Measurements from ENCODE around the gene DNM3.

The DNM3 gene

GRCh38 chr1:171973421-171973820 is 132.1 kb downstream of the DNM3 start:
- no peak for DNase-seq (ENCODE audit: low spot score)

- no peak for DNase-seq (ENCODE audit: low spot score)
Observed at GRCh38 chr1:171981303-171981702, 140.0 kb downstream of the DNM3 start.

GRCh38 chr1:171983584-171983983 is 142.3 kb downstream of the DNM3 start:
- DNase-seq (ENCODE audit: low spot score) = no peak

GRCh38 chr1:171984262-171984661 is 143.0 kb downstream of the DNM3 start:
- no peak for DNase-seq (ENCODE audit: low spot score)

- peak; percentile 59 for DNase-seq (ENCODE audit: low spot score)
Observed at GRCh38 chr1:171984850-171985485, 143.7 kb downstream of the DNM3 start.

- DNase-seq (ENCODE audit: low spot score) = no peak
Observed at GRCh38 chr1:171985639-171986038, 144.3 kb downstream of the DNM3 start.

- DNase-seq (ENCODE audit: low spot score) = no peak
Observed at GRCh38 chr1:171988243-171988885, 147.1 kb downstream of the DNM3 start.

GRCh38 chr1:171990371-171990770 is 149.1 kb downstream of the DNM3 start:
- no peak for DNase-seq (ENCODE audit: low spot score)

GRCh38 chr1:171994293-171994692 is 153.0 kb downstream of the DNM3 start:
- no peak for DNase-seq (ENCODE audit: low spot score)

GRCh38 chr1:171995573-171995972 is 154.3 kb downstream of the DNM3 start:
- DNase-seq (ENCODE audit: low spot score) = no peak

- DNase-seq (ENCODE audit: low spot score) = no peak
Observed at GRCh38 chr1:171997936-171998335, 156.6 kb downstream of the DNM3 start.

GRCh38 chr1:171998711-171999110 is 157.4 kb downstream of the DNM3 start:
- DNase-seq (ENCODE audit: low spot score) = no peak

- no peak for DNase-seq (ENCODE audit: low spot score)
Observed at GRCh38 chr1:171999756-172000155, 158.5 kb downstream of the DNM3 start.

- no peak for DNase-seq (ENCODE audit: low spot score)
Observed at GRCh38 chr1:172001288-172001687, 160.0 kb downstream of the DNM3 start.

GRCh38 chr1:172002725-172003345 is 161.5 kb downstream of the DNM3 start:
- peak; percentile 60 for DNase-seq (ENCODE audit: low spot score)

GRCh38 chr1:172003766-172004530 is 162.7 kb downstream of the DNM3 start:
- DNase-seq (ENCODE audit: low spot score) = no peak

- no peak for DNase-seq (ENCODE audit: low spot score)
Observed at GRCh38 chr1:172004671-172005070, 163.4 kb downstream of the DNM3 start.

GRCh38 chr1:172005856-172006255 is 164.6 kb downstream of the DNM3 start:
- DNase-seq (ENCODE audit: low spot score) = no peak

GRCh38 chr1:172006660-172007059 is 165.4 kb downstream of the DNM3 start:
- DNase-seq (ENCODE audit: low spot score) = no peak

GRCh38 chr1:172018727-172019311 is 177.5 kb downstream of the DNM3 start:
- DNase-seq (ENCODE audit: low spot score) = no peak

GRCh38 chr1:172019976-172020375 is 178.7 kb downstream of the DNM3 start:
- DNase-seq (ENCODE audit: low spot score) = no peak

- DNase-seq (ENCODE audit: low spot score) = no peak
Observed at GRCh38 chr1:172024516-172024915, 183.2 kb downstream of the DNM3 start.

All from CD4-positive, alpha-beta T cell treated with Interleukin-2 at 100 ng/mL for 4 hours (primary cell).